Mononuclear cell (primary cell): ENCODE measurements around the gene GNAT2. TPM values are rescaled to one million over a fixed set of nuclear protein-coding genes. Genes with fewer than 3 reads are reported as not detected.
A peak's percentile ranks its signal among the peaks of the same experiment; 100 is the strongest.
"Not testable (repeated sequence)": the region's sequence is repeated elsewhere in the genome, so short reads cannot be mapped to it uniquely, and the experiment has no call there.

Source experiments
- H3K27me3 ChIP-seq: 2 replicates; pipeline ENCODE4 v1.6.0; 2011; ENCODE audit warnings: low read length, control low read depth; ENCODE audit not compliant: insufficient read depth
- H3K4me1 ChIP-seq: 2 replicates; pipeline ENCODE4 v1.5.1; 2011; ENCODE audit warnings: mild to moderate bottlenecking, low read length, control low read depth; ENCODE audit not compliant: insufficient read depth
- H3K4me3 ChIP-seq: 2 replicates; pipeline ENCODE4 v1.5.1; 2011; ENCODE audit warnings: mild to moderate bottlenecking, low read length, moderate library complexity
- H3K9me3 ChIP-seq: 2 replicates; pipeline ENCODE4 v1.5.1; 2011; ENCODE audit warnings: low read depth, mild to moderate bottlenecking, control low read depth, low read length
- total RNA-seq: library from RNA; depleted of rRNA; stranded (reverse); fragments of >200 nt; gene quantifications from one replicate; pipeline ENCODE4 v1.2.3, GENCODE V29; 2012

Gene GNAT2
- total RNA-seq, result not detected

GRCh38 chr1:109619576-109620400 lies at the start of gene GNAT2, which contains the start of gene AMPD2:
GNAT2 (minus strand) TSS chr1:109619616; CDS start chr1:109612870, 6,746 bp downstream.
AMPD2 (plus strand) TSS chr1:109619837; CDS start chr1:109621176, 1,339 bp downstream.
- H3K4me3 ChIP-seq, result peak within 1 kb of the TSS; percentile 61
- H3K9me3 ChIP-seq, result no peaks in the 10 kb centered on the region
- peaks cover 87% of the 10 kb centered on the region for H3K4me1 ChIP-seq
- no peaks in the 10 kb centered on the region for H3K27me3 ChIP-seq

DNA sequence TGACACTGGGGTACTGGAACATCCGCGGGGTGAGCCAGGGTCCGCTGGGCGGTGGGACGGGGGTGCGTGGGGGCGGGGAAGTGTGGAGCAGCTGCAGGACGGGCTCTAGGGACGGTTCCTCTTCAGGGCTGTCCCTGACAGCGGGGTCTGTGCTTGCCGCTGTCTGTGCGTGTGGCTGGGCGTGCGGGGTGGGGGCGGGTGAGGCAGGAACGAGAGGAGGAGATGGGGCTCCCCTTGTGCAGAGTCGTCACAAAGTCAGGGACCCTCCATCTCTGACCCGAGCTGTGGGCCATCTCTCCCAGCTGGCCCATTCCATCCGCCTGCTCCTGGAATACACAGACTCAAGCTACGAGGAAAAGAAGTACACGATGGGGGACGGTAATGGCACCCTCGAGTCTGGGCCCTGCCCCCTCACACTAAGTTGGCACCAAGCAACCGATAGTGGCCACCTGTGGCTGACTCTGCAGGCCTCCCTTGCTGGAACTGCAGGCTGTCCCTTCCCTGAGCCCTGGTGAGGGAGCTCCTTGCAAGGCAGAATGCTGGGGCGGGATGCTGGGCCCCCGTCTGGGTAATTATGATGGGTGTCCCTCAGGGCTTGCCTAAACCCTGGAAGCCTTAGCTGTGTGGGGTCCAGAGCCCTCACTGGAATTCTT lies 48.8 kb upstream of the GNAT2 start:
- Histone ChIP-seq H3K4me3 (no peak overlapping the region), H3K27me3 (no peaks in the 10 kb centered on the region), H3K4me1 (peaks cover 12% of the 10 kb centered on the region), H3K9me3 (no peaks in the 10 kb centered on the region)

- peaks cover 12% of the 10 kb centered on the region for H3K4me1 ChIP-seq
- H3K9me3 ChIP-seq, result no peaks in the 10 kb centered on the region
- H3K27me3 ChIP-seq, result no peaks in the 10 kb centered on the region
- H3K4me3 ChIP-seq, result no peak within 1 kb of the TSS
Measured at GRCh38 chr1:109667452-109668122, 48.2 kb upstream of the GNAT2 start, which contains the start of gene GSTM2. GSTM2 (plus strand) TSS chr1:109668057; CDS start chr1:109668116, 59 bp downstream.

DNA sequence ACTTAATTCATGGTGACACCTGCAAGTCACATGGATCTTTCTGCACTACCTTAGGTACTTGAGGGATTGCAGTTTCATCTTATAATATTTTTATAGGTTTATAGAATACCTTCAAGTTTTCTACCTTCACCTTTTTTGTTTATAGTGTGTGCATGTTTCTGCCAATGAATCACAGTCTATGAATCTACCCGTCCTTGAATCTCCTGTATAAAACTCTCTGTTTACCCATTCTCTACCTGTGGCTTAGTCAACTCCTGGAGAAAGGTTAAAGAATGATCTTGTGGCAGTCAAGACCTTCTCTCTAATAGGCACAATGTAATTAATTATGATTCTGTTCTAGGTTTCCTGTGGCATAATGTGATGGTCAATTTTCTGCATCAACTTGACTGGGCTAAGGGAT lies 45.3 kb upstream of the GNAT2 start:
- Histone ChIP-seq H3K4me1 (peaks cover 12% of the 10 kb centered on the region), H3K9me3 (no peaks in the 10 kb centered on the region), H3K27me3 (no peaks in the 10 kb centered on the region), H3K4me3 (no peak overlapping the region)

- Histone ChIP-seq H3K4me3 (no peak overlapping the region), H3K27me3 (no peaks in the 10 kb centered on the region), H3K4me1 (peaks cover 11% of the 10 kb centered on the region), H3K9me3 (no peaks in the 10 kb centered on the region)
Measured at GRCh38 chr1:109661391-109661790, 42.0 kb upstream of the GNAT2 start.

- H3K27me3 ChIP-seq, H3K4me3 ChIP-seq, H3K9me3 ChIP-seq: not testable (repeated sequence)
Measured at GRCh38 chr1:109660691-109661026, 41.2 kb upstream of the GNAT2 start.

GRCh38 chr1:109659997-109660690 lies 40.7 kb upstream of the GNAT2 start:
- no peaks in the 10 kb centered on the region for H3K27me3 ChIP-seq
- no peak overlapping the region for H3K4me3 ChIP-seq
- no peaks in the 10 kb centered on the region for H3K9me3 ChIP-seq
- H3K4me1 ChIP-seq, result peaks cover 20% of the 10 kb centered on the region

More at GRCh38 chr1:109660691-109661026, 41.2 kb upstream of the GNAT2 start:
- peaks cover 14% of the 10 kb centered on the region for H3K4me1 ChIP-seq

DNA sequence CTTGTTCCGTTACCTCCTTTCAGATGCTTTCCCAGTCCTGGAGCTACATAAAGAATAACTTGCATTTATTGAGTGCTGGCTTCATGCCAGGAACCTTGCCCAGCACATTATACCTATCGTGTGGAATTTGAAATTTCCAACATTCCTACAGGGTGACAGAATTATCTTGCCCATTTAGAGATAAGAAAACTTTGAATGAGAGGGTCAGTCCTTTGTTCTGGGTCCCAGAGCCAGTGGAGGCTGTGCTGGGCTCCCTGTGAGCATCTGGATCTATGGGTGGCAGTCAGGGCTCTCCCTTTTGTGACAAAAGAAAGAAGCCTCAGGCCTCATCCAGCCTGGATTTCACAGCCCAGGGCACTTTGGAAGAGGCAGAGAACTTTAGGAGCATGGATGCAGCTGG lies 39.7 kb upstream of the GNAT2 start:
- Histone ChIP-seq H3K9me3 (no peaks in the 10 kb centered on the region), H3K27me3 (peaks cover 2% of the 10 kb centered on the region), H3K4me1 (peaks cover 20% of the 10 kb centered on the region), H3K4me3 (no peak overlapping the region)

DNA sequence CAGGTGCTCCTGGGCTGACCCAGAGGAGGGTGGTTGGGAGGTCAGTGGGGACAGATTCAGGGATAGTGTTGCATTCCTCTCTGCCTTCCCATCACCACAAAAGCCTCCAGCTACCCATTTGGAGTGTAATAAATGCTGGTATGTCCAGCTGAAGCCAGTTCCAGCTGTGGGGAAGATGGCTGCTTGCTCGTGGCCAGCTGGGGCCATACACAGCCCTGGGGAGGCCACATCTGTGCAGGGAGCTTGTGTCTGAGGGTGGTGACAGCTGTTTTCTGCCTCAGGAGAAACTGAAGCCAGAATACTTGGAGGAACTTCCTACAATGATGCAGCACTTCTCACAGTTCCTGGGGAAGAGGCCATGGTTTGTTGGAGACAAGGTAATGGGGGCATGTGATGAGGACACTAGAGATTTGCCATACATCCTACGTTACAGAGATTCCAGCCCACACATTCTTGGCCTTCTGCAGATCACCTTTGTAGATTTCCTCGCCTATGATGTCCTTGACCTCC lies 39.2 kb upstream of the GNAT2 start:
- H3K27me3 ChIP-seq, result peaks cover 2% of the 10 kb centered on the region
- H3K9me3 ChIP-seq, result no peaks in the 10 kb centered on the region
- H3K4me3 ChIP-seq, result no peak overlapping the region
- H3K4me1 ChIP-seq, result peaks cover 20% of the 10 kb centered on the region

GRCh38 chr1:109657970-109658369 lies 38.6 kb upstream of the GNAT2 start:
- peaks cover 2% of the 10 kb centered on the region for H3K27me3 ChIP-seq
- peaks cover 20% of the 10 kb centered on the region for H3K4me1 ChIP-seq
- H3K4me3 ChIP-seq, result no peak overlapping the region
- no peaks in the 10 kb centered on the region for H3K9me3 ChIP-seq

DNA sequence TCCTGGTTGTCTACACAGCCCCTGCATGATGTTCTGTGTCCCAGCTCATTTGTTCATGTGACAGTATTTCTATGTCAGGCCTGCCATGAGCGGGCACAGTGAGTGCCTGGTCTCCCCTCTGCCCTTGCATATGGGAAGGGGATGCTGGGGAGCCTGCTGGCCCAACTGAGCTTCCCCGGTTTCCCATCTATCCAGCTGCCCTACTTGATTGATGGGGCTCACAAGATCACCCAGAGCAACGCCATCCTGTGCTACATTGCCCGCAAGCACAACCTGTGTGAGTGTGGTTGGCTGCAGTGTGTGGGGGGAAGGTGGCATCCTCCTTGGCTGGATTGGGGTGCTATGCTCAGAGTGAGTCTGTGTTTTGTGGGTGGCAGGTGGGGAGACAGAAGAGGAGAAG lies 38.0 kb upstream of the GNAT2 start:
- Histone ChIP-seq H3K27me3 (peaks cover 2% of the 10 kb centered on the region), H3K4me3 (no peak overlapping the region), H3K9me3 (no peaks in the 10 kb centered on the region), H3K4me1 (peaks cover 20% of the 10 kb centered on the region)

DNA sequence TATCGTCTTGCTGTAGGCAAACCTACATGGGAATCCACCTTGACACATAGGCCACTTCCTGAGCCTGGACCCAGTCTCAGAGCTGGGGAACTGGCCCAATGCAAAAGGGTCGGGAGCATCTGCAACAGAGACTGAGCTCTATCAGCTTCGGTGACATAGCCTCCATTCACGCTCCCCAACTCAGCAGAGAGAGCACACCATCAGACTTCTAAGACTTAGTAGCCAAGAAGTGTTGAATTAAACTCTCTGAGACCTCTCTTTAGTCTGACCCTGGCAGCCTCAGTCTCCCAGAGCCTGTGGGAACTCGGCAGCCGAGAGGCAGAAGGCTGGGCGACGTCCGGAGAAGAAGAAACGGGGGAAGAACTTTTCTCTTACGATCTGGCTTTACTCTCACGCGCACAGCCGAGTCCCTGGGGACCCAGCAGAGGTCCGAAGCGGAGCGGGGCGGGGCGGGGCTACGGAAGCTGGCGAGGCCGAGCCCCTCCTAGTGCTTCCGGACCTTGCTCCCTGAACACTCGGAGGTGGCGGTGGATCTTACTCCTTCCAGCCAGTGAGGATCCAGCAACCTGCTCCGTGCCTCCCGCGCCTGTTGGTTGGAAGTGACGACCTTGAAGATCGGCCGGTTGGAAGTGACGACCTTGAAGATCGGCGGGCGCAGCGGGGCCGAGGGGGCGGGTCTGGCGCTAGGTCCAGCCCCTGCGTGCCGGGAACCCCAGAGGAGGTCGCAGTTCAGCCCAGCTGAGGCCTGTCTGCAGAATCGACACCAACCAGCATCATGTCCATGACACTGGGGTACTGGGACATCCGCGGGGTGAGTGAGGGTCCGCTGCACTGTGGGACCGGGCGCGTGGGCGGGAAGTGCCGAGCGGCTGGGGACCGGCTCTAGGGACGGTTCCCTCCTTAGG lies 36.5 kb upstream of the GNAT2 start, which contains the start of gene GSTM4:
GSTM4 (plus strand) TSS at position 485 of the 905 bp plus-strand sequence; CDS start at position 776, 291 bp downstream.
- H3K27me3 ChIP-seq, result peaks cover 2% of the 10 kb centered on the region
- no peaks in the 10 kb centered on the region for H3K9me3 ChIP-seq
- H3K4me3 ChIP-seq, result peak within 1 kb of the TSS; percentile 75
- H3K4me1 ChIP-seq, result peaks cover 20% of the 10 kb centered on the region

DNA sequence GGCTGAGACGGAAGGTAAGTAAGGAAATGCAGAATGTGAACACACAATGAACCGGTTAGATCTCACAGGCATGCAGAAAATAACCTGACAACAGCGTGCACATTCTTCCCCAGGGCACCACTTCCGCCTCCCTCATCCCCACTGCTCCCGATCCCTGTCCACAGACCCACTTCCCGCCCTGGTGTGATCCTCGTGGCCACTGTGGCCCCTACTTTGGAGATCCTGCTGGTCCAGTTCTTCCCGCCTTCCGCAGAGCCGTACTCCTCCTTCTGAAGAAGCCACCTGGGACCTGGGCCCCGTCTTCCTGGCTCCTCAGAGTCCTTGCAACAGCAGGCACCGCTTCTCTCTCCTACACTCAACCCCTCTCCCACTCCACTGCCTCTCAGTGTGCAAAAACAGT lies 35.1 kb upstream of the GNAT2 start:
- H3K4me1 ChIP-seq, result peaks cover 20% of the 10 kb centered on the region

DNA sequence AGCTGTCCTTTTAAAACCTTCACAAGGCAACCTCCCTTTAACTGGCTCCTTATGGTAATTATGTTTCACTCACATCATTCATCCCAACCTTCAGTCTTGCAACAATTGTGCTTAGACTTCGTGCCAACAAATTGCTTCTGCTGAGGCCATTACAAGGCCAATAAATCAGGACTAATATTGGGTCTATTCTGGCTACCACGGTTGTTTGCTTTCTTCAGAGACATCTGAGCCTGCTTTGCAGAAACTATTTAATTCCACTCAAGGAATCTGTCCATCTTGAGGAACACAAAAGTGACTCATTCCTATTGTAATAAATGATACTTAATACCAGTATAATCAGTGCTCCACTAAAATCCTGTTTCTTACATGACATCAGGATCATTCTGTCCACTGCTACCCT lies 33.9 kb upstream of the GNAT2 start:
- peaks cover 2% of the 10 kb centered on the region for H3K27me3 ChIP-seq
- H3K9me3 ChIP-seq, result no peaks in the 10 kb centered on the region
- H3K4me3 ChIP-seq, result no peak overlapping the region
- H3K4me1 ChIP-seq, result peaks cover 16% of the 10 kb centered on the region

More for the DNA sequence above, 35.1 kb upstream of the GNAT2 start:
- no peaks in the 10 kb centered on the region for H3K9me3 ChIP-seq
- peaks cover 2% of the 10 kb centered on the region for H3K27me3 ChIP-seq
- no peak overlapping the region for H3K4me3 ChIP-seq
